ENCODE data around the gene GZMM.

DNA sequence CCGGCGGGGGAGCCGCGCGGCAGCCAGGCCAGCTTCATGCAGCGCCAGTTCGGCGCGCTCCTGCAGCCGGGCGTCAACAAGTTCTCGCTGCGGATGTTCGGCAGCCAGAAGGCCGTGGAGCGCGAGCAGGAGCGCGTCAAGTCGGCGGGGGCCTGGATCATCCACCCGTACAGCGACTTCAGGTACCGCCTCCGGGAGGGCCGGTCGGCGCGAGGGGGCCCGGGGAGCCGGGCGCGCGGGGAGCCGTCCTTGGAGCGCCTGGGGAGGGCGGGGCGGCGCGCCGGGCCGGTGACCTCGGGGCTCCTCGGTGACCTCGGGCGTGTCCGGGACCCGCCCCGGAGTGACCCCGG is 46.5 kb downstream of the GZMM start:
- TF ChIP-seq POLR2AphosphoS5 (IDR thresholded peaks at IDR 0.05; ENCODE audit: low read depth, low read length), result no peak
- no peak for TF ChIP-seq SPI1 (IDR thresholded peaks at IDR 0.05; ENCODE audit: low read depth, low read length)
